Esophagus (tissue), 2 donors: ENCODE results near the gene PLEKHA6. TPM values are rescaled to one million over a fixed set of nuclear protein-coding genes. Genes with fewer than 3 reads are reported as not detected.
"Not testable (repeated sequence)": the region's sequence is repeated elsewhere in the genome, so short reads cannot be mapped to it uniquely, and the experiment has no call there.

Experiments used
- H3K27ac ChIP-seq, 2 donors: one replicate each; pipeline ENCODE4 v1.5.1; 2013; ENCODE audit warnings: low read depth in 2 of 2, mild to moderate bottlenecking in 2 of 2, inconsistent platforms in 1 of 2, low read length in 1 of 2, moderate library complexity in 1 of 2
- H3K27me3 ChIP-seq, 2 donors: one replicate each; pipeline ENCODE4 v1.6.1; 2013; ENCODE audit warnings: low read length in 2 of 2, control low read depth in 1 of 2, mild to moderate bottlenecking in 1 of 2; ENCODE audit not compliant: insufficient read depth in 2 of 2, control insufficient read depth in 1 of 2
- H3K36me3 ChIP-seq, 2 donors: one replicate each; pipeline ENCODE4 v1.6.1; 2013; ENCODE audit warnings: low read length in 1 of 2; ENCODE audit not compliant: control insufficient read depth in 2 of 2, insufficient read depth in 2 of 2
- H3K4me1 ChIP-seq, 2 donors: one replicate each; pipeline ENCODE4 v1.6.1; 2013; ENCODE audit warnings: low read length in 1 of 2; ENCODE audit not compliant: control insufficient read depth in 2 of 2, insufficient read depth in 2 of 2
- H3K4me3 ChIP-seq, 2 donors: one replicate each; pipeline ENCODE4 v1.5.1; 2013; ENCODE audit warnings: low read length in 2 of 2, mild to moderate bottlenecking in 2 of 2, low read depth in 1 of 2, moderate library complexity in 1 of 2
- H3K9me3 ChIP-seq, 2 donors: one replicate each; pipeline ENCODE4 v1.6.1; 2013; ENCODE audit warnings: mild to moderate bottlenecking in 2 of 2, low read depth in 1 of 2, low read length in 1 of 2, moderate library complexity in 1 of 2; ENCODE audit not compliant: control insufficient read depth in 2 of 2, insufficient read depth in 1 of 2
- WGBS, 2 donors: extraction: QIAGEN DNeasy Blood & Tissue Kit; methylation state at CpG; one replicate each; pipeline ENCODE4 v1.1.7; 2013; 5-methylcytosine and 5-hydroxymethylcytosine counted together
- polyA plus RNA-seq, 2 donors: library from polyadenylated mRNA; stranded (reverse); fragments of 200-250 nt; gene quantifications; one replicate each; pipeline ENCODE4 v1.2.3, GENCODE V29; 2013
- donor health status: healthy with polysubstance abuse.
- donor health status: Bipolar disorder and iron deficiency.

PLEKHA6 gene
- polyA plus RNA-seq, 2 donors, result 11.0 to 36.3 TPM

- 81 to 86% methylated on average over 7 of the region's 7 CpGs for WGBS, 2 donors
- no peak overlapping the region for H3K4me3 ChIP-seq
- no peaks in the 10 kb centered on the region for H3K4me1 ChIP-seq
- H3K9me3 ChIP-seq, result no peaks in the 10 kb centered on the region
- no peaks in the 10 kb centered on the region for H3K27me3 ChIP-seq
- H3K27ac ChIP-seq, result no peak overlapping the region
- H3K36me3 ChIP-seq, result peaks cover 0 to 9% of the 10 kb centered on the region in 2 donors
These were observed 109.8 kb downstream of the PLEKHA6 start for GRCh38 chr1:204249736-204250427.

GRCh38 chr1:204248954-204249353 lies 110.8 kb downstream of the PLEKHA6 start:
- no peaks in the 10 kb centered on the region for H3K4me1 ChIP-seq
- H3K36me3 ChIP-seq, result peaks cover 0 to 9% of the 10 kb centered on the region in 2 donors
- H3K4me3 ChIP-seq, result no peak overlapping the region
- no peaks in the 10 kb centered on the region for H3K9me3 ChIP-seq
- no peak overlapping the region for H3K27ac ChIP-seq
- WGBS, 2 donors, result 85 to 93% methylated on average over 3 of the region's 3 CpGs
- no peaks in the 10 kb centered on the region for H3K27me3 ChIP-seq

GRCh38 chr1:204246876-204247275 lies 112.9 kb downstream of the PLEKHA6 start:
- H3K4me1 ChIP-seq, result no peaks in the 10 kb centered on the region
- no peak overlapping the region for H3K4me3 ChIP-seq
- WGBS, 2 donors, result 95 to 97% methylated on average over 4 of the region's 4 CpGs
- H3K36me3 ChIP-seq, result peaks cover 0 to 10% of the 10 kb centered on the region in 2 donors
- H3K27ac ChIP-seq, result no peak overlapping the region
- no peaks in the 10 kb centered on the region for H3K9me3 ChIP-seq
- H3K27me3 ChIP-seq, result no peaks in the 10 kb centered on the region

- Histone ChIP-seq H3K27ac (no peak overlapping the region), H3K36me3 (peaks cover 0 to 6% of the 10 kb centered on the region in 2 donors), H3K4me3 (no peak overlapping the region), H3K9me3 (no peaks in the 10 kb centered on the region), H3K27me3 (no peaks in the 10 kb centered on the region), H3K4me1 (no peaks in the 10 kb centered on the region)
- WGBS, 2 donors, result 95 to 97% methylated on average over 10 of the region's 10 CpGs
These were observed 116.8 kb downstream of the PLEKHA6 start for GRCh38 chr1:204242920-204243319.

- no peaks in the 10 kb centered on the region for H3K27me3 ChIP-seq
- WGBS, 2 donors, result 91 to 95% methylated on average over 5 of the region's 5 CpGs
- no peaks in the 10 kb centered on the region for H3K4me1 ChIP-seq
- peaks cover 0 to 6% of the 10 kb centered on the region in 2 donors for H3K36me3 ChIP-seq
- no peaks in the 10 kb centered on the region for H3K9me3 ChIP-seq
- H3K27ac ChIP-seq, result no peak overlapping the region
- H3K4me3 ChIP-seq, result no peak overlapping the region
These were observed 117.8 kb downstream of the PLEKHA6 start for GRCh38 chr1:204241914-204242313.

GRCh38 chr1:204241050-204241449 lies 118.7 kb downstream of the PLEKHA6 start:
- H3K9me3 ChIP-seq, result no peaks in the 10 kb centered on the region
- 38 to 54% methylated on average over 2 of the region's 2 CpGs for WGBS, 2 donors
- H3K4me3 ChIP-seq, result no peak overlapping the region
- H3K36me3 ChIP-seq, result peaks cover 0 to 6% of the 10 kb centered on the region in 2 donors
- no peaks in the 10 kb centered on the region for H3K27me3 ChIP-seq
- H3K27ac ChIP-seq, result peak overlapping the region in 1 of 2 donors; percentile 26
- no peaks in the 10 kb centered on the region for H3K4me1 ChIP-seq

GRCh38 chr1:204240233-204240632 lies 119.5 kb downstream of the PLEKHA6 start:
- no peaks in the 10 kb centered on the region for H3K4me1 ChIP-seq

GRCh38 chr1:204239401-204239800 lies 120.3 kb downstream of the PLEKHA6 start:
- not testable (repeated sequence) for H3K4me3 ChIP-seq, H3K27ac ChIP-seq, H3K36me3 ChIP-seq, H3K4me1 ChIP-seq, H3K27me3 ChIP-seq, H3K9me3 ChIP-seq
- WGBS, 2 donors, result 77 to 83% methylated on average over 3 of the region's 3 CpGs

More at GRCh38 chr1:204240233-204240632, 119.5 kb downstream of the PLEKHA6 start:
- Histone ChIP-seq H3K27ac (no peak overlapping the region), H3K4me3 (no peak overlapping the region), H3K27me3 (no peaks in the 10 kb centered on the region), H3K36me3 (peaks cover 0 to 3% of the 10 kb centered on the region in 2 donors), H3K9me3 (no peaks in the 10 kb centered on the region)
- 70 to 77% methylated on average over 1 of the region's 1 CpG for WGBS, 2 donors

GRCh38 chr1:204238520-204238919 lies 121.2 kb downstream of the PLEKHA6 start:
- H3K27ac ChIP-seq, H3K27me3 ChIP-seq, H3K4me3 ChIP-seq, H3K36me3 ChIP-seq, H3K9me3 ChIP-seq, H3K4me1 ChIP-seq: not testable (repeated sequence)
- WGBS, 2 donors, result 88 to 90% methylated on average over 2 of the region's 2 CpGs

GRCh38 chr1:204237515-204237914 lies 122.2 kb downstream of the PLEKHA6 start:
- not testable (repeated sequence) for H3K4me3 ChIP-seq, H3K9me3 ChIP-seq, H3K27me3 ChIP-seq, H3K27ac ChIP-seq, H3K36me3 ChIP-seq, H3K4me1 ChIP-seq
- WGBS, 2 donors, result 99 to 100% methylated on average over 1 of the region's 1 CpG
